Epithelial cell of proximal tubule (primary cell): ENCODE results near the gene SRGAP2B. TPM values are rescaled to one million over a fixed set of nuclear protein-coding genes. Genes with fewer than 3 reads are reported as not detected.
"Not testable (repeated sequence)": the region's sequence is repeated elsewhere in the genome, so short reads cannot be mapped to it uniquely, and the experiment has no call there.

Experiments
- DNase-seq: peaks from one replicate; pipeline ENCODE4 v3.0.0-alpha.2; 2011; ENCODE audit warnings: low read depth
- H3K4me3 ChIP-seq: 2 replicates; pipeline ENCODE4 v1.5.1; 2011; ENCODE audit warnings: low read depth, mild to moderate bottlenecking, low read length
- total RNA-seq: library from RNA; depleted of rRNA; stranded (reverse); fragments of >200 nt; gene quantifications from 2 replicates; pipeline ENCODE4 v1.2.3, GENCODE V29; 2015

The SRGAP2B gene
- total RNA-seq, 1 donor from 2014 or later: 40.8 TPM

- H3K4me3 ChIP-seq: peak overlapping the region; percentile 45
- not testable (repeated sequence) for DNase-seq
These were observed 395 bp downstream of the SRGAP2B start for GRCh38 chr1:145094655-145095211.

- not testable (repeated sequence) for DNase-seq
These were observed 1.5 kb downstream of the SRGAP2B start for GRCh38 chr1:145093517-145094149.

GRCh38 chr1:145082483-145083255, 12.5 kb downstream of the SRGAP2B start:
- not testable (repeated sequence) for DNase-seq, H3K4me3 ChIP-seq

More at GRCh38 chr1:145093517-145094149, 1.5 kb downstream of the SRGAP2B start:
- H3K4me3 ChIP-seq: peak overlapping the region; percentile 49

DNA sequence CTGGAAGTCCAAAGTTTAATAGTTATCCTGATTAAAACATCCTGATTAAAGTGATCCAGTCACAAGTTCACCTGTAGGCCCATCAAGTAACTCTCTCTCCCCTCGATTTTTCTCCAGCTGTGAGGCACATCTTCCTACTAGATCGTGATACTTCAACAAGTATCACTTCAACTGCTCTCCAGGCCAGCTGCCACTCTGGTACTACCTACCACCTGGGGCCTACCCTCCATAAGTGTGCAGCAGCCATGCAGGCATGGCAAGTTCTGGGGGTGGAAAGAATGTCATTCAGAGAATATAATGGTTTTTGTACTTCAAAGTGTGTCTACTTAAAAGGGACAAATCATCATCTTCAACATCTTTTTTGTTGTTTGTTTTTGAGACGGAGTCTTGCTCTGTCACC, 14.9 kb downstream of the SRGAP2B start:
- not testable (repeated sequence) for DNase-seq, H3K4me3 ChIP-seq

DNA sequence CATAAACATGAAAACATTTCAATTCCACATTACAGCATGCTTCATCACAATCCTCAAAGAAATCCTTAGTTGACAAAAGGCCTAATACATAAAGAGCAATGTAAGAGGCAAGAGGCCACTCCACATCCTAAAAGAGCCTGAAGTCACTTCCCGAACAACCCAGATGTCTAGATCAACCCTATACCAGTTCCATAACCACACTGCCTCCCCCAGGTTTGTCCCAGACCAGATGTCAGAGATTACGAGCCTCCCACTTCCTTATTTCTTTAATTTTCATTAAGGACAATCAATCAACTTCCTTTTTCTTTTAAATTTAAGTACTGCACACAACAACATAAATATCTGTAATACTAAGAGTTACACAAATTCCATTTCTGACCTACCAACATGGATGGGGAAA, 15.4 kb downstream of the SRGAP2B start:
- not testable (repeated sequence) for H3K4me3 ChIP-seq, DNase-seq

- not testable (repeated sequence) for H3K4me3 ChIP-seq, DNase-seq
These were observed 16.2 kb downstream of the SRGAP2B start for GRCh38 chr1:145078787-145079370.

- H3K4me3 ChIP-seq, DNase-seq: not testable (repeated sequence)
These were observed 17.0 kb downstream of the SRGAP2B start for GRCh38 chr1:145077872-145078786.

DNA sequence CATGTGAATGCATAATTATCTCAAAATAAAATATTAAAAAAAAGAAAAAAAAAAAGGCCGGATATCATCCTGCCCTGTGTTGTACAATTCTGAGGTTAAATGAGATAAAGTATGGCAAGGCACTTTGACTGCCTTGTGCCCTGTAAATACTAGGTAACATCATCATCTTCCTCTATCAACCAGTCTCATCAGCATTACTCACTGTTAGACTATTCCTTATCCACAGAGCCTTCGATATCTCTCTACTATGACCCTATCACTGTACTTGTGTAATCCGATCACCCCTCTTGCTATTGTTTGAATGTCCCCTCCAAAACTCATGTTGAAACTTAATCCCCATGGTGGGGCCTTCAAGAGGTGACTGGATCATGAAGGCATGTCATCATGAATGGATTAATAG, 18.3 kb downstream of the SRGAP2B start:
- not testable (repeated sequence) for DNase-seq, H3K4me3 ChIP-seq

GRCh38 chr1:145074021-145074559, 21.0 kb downstream of the SRGAP2B start:
- DNase-seq, H3K4me3 ChIP-seq: not testable (repeated sequence)

- not testable (repeated sequence) for DNase-seq
These were observed 23.6 kb downstream of the SRGAP2B start for GRCh38 chr1:145071569-145071968.

DNA sequence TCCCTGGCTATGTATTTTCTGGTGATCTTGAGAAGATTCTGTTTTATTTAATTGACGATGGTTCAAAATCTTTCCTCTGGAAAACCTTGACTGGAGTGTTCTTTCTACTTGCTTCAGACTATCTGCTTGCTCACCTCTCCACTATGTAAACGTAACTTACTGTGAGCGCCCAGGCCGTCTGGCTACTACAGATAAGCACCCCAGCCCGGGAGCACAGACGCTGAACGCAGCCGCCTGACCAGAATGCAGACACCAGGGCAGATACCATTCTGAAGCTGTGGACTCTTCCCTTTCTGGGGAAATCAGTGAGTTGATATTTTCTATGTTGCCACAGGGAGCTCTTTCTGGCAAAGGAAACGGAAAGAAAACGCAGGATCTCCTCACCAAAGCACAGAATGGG, 28.6 kb downstream of the SRGAP2B start:
- not testable (repeated sequence) for DNase-seq, H3K4me3 ChIP-seq

More at GRCh38 chr1:145071569-145071968, 23.6 kb downstream of the SRGAP2B start:
- not testable (repeated sequence) for H3K4me3 ChIP-seq

DNA sequence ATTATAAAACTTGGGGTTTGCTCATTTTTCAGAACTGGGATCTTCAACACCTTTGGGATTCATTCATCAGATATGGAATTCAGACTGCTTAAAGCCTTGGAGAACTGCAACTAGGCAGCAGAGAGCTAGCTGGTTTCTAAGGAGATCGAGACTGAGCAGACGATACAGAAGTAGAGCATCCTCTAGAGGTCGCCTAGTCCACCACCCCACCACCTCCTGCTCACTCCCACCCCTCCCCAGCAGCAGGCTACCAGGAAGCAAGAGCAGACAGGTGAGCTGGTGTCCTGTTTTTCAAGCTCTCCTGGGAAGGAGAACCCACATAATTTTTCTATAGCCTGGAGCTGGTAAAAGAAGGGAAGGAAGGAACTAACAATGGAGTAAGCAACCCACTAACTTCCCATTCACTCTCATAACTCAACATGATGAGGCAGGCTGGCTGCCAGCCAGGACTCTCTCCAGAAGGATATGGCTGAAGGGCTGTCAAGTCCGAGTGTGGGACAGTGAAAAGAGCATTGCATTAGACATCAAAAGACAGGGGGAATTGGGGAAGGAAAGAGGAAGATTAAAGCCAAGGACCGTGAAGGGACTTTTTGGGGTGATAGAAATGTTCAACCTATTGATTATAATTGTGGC, 29.8 kb downstream of the SRGAP2B start:
- not testable (repeated sequence) for DNase-seq, H3K4me3 ChIP-seq

- H3K4me3 ChIP-seq, DNase-seq: not testable (repeated sequence)
These were observed 31.0 kb downstream of the SRGAP2B start for GRCh38 chr1:145063941-145064648.

- DNase-seq: not testable (repeated sequence)
These were observed 31.8 kb downstream of the SRGAP2B start for GRCh38 chr1:145063285-145063684.

DNA sequence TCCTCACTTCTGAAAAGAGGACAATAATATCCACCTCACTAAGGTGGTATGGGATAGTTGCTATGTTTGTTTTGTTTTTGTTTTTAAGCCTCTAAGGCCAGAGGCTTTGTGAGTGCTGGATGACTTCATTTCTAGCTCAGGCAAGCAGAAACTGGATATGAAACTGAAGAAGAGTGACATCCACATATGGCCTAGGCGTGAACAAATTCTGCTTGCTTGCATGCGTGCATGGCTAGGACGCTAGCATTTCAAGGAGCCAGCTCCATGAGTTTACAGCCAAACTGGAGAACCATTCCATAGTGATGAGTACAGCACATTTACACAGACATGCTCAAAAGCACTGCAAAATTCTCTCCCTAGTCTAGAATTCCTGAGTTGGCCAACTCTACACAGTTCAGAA, 36.9 kb downstream of the SRGAP2B start:
- not testable (repeated sequence) for DNase-seq, H3K4me3 ChIP-seq

More at GRCh38 chr1:145063285-145063684, 31.8 kb downstream of the SRGAP2B start:
- H3K4me3 ChIP-seq: not testable (repeated sequence)

DNA sequence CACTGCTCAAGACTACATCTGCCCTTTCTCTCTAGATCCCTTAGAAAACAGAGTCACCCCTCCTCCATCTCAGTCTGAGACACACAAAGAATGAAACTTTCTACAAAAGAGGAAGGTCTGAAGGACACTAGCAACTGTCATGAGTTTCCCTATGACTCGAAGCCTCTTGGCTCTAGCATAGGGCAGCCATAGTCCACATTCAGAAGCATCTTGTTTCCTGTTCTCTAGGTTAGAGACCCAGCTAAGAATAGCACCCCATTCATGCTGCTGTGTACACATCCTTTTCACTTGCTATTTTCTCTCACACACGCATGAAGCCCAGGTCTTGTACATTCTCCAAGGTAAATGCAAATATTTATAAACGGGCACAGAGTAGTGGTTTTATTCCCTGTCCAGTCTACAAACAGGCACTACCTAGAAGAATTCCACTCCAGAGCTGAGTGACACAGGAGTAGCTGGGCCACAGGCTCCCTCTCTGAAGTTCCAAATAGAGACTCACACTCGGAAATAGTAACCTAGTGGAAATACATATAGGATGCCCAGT, 39.8 kb downstream of the SRGAP2B start:
- H3K4me3 ChIP-seq, DNase-seq: not testable (repeated sequence)

DNA sequence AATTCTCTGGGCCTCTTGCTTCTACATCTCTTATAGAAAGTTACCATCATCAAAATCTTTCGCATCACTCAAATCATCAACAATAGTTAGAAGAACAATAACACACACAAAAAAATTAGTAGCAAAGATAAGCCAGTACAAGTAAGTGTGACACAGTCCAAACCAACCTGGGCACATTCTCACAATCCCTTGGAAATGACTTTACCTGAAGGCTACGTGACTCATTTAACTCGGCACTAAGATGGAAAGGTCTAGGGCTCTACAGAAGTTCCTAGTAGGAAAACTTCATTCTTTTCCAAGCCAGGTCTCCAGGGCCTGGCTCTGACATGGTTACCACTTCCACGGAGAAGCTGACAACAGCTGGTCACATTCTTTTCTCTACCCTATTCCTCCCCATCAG, 41.7 kb downstream of the SRGAP2B start:
- H3K4me3 ChIP-seq, DNase-seq: not testable (repeated sequence)
